ELF-1 (cell line): Measurements from ENCODE around the gene HMCN1.

Source experiments
- DNase-seq: peaks from one replicate; pipeline ENCODE4 v3.0.0-alpha.2; 2016; ENCODE audit warnings: low read depth, low spot score

HMCN1 gene

GRCh38 chr1:185965870-185966269 lies 231.7 kb downstream of the HMCN1 start:
- DNase-seq = no peak

GRCh38 chr1:185966471-185966870 lies 232.3 kb downstream of the HMCN1 start:
- DNase-seq = no peak

- no peak for DNase-seq
These were observed 234.8 kb downstream of the HMCN1 start for GRCh38 chr1:185969028-185969427.

- no peak for DNase-seq
These were observed 235.4 kb downstream of the HMCN1 start for GRCh38 chr1:185969524-185969991.

- DNase-seq = no peak
These were observed 237.5 kb downstream of the HMCN1 start for GRCh38 chr1:185971688-185972087.

- no peak for DNase-seq
These were observed 238.1 kb downstream of the HMCN1 start for GRCh38 chr1:185972096-185972850.

- no peak for DNase-seq
These were observed 239.5 kb downstream of the HMCN1 start for GRCh38 chr1:185973645-185974044.

- no peak for DNase-seq
These were observed 240.4 kb downstream of the HMCN1 start for GRCh38 chr1:185974367-185975170.

GRCh38 chr1:185980891-185981290 lies 246.7 kb downstream of the HMCN1 start:
- DNase-seq = no peak

GRCh38 chr1:185984113-185984836 lies 250.1 kb downstream of the HMCN1 start:
- DNase-seq = no peak

GRCh38 chr1:185987611-185988321 lies 253.6 kb downstream of the HMCN1 start:
- no peak for DNase-seq

GRCh38 chr1:185990565-185990964 lies 256.4 kb downstream of the HMCN1 start:
- no peak for DNase-seq

- no peak for DNase-seq
These were observed 257.1 kb downstream of the HMCN1 start for GRCh38 chr1:185991266-185991665.

GRCh38 chr1:185996211-185996610 lies 262.0 kb downstream of the HMCN1 start:
- no peak for DNase-seq

- DNase-seq = peak; percentile 1
These were observed 264.2 kb downstream of the HMCN1 start for GRCh38 chr1:185998391-185998790.

- DNase-seq = no peak
These were observed 268.2 kb downstream of the HMCN1 start for GRCh38 chr1:186002406-186002805.

- DNase-seq = no peak
These were observed 275.0 kb downstream of the HMCN1 start for GRCh38 chr1:186009039-186009737.

- no peak for DNase-seq
These were observed 280.3 kb downstream of the HMCN1 start for GRCh38 chr1:186014370-186015037.

- DNase-seq = no peak
These were observed 282.7 kb downstream of the HMCN1 start for GRCh38 chr1:186016856-186017255.

GRCh38 chr1:186022184-186022583 lies 288.0 kb downstream of the HMCN1 start:
- no peak for DNase-seq
